CD4-positive, alpha-beta T cell treated with Interleukin-2 at 100 ng/mL for 4 hours (primary cell): ENCODE results near the gene TYW1.
"Not testable (repeated sequence)": the region's sequence is repeated elsewhere in the genome, so short reads cannot be mapped to it uniquely, and the experiment has no call there.

ENCODE experiments used
- DNase-seq: peaks from one replicate; pipeline ENCODE4 v3.0.0-alpha.2; 2020; ENCODE audit warnings: low spot score

The TYW1 gene

DNA sequence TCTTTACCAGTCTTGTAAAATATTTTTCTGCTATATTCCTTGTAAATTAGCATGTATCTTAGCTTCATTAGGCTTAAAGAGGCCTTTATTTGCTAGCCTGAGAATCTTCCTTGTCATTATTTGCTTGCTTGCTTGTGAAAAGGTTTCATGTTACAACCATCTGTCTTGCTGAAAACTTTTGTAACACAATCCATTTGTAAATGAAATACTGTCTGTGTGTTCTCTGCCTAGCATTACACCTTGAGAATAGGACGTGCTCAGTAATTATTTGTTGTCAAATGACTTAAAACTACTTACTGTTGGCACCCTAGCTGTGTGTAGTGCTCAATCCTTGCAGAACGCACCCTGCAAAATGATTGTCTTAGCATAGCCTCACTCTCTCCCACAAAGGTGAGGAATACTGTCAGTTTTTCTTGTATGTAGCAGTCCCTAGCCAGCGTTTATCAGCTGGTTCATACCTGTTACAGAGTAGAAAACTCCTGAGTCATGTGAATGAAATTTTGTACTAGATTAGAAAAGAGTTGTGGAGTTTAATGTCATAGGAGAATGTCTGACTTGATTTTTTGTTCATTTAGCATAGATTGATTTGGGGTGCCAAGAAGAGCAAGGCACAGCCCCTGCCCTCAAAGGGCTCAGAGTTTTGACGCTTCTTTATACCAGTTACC, 193.3 kb downstream of the TYW1 start:
- DNase-seq: not testable (repeated sequence)

GRCh38 chr7:67191002-67191720, 194.5 kb downstream of the TYW1 start:
- DNase-seq: not testable (repeated sequence)

DNA sequence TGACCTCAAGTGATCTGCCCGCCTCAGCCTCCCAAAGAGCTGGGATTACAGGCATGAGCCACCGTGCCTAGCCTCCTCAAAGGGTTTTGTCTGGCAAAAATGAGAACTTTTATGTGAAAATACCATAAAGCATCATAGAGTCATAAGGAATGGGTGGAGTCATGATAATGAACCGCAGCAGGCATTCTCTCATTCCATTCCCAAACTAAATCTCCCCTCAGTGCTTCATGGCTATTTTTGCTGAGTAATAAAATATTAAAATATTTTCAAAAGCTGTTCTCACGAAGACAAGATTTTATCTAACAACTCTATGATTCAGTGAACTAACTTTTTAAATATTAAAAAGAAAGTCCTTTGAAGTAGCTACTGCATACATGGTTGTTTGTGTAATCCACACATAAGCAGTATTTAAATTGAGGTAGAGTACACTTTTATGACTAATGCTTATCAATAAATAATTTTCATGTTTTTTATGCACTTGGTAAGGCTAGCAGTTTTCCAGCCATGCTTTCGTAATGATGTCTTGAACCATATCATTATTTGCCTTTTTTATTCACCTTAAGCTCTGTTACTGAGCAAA, 195.6 kb downstream of the TYW1 start:
- DNase-seq: not testable (repeated sequence)

DNA sequence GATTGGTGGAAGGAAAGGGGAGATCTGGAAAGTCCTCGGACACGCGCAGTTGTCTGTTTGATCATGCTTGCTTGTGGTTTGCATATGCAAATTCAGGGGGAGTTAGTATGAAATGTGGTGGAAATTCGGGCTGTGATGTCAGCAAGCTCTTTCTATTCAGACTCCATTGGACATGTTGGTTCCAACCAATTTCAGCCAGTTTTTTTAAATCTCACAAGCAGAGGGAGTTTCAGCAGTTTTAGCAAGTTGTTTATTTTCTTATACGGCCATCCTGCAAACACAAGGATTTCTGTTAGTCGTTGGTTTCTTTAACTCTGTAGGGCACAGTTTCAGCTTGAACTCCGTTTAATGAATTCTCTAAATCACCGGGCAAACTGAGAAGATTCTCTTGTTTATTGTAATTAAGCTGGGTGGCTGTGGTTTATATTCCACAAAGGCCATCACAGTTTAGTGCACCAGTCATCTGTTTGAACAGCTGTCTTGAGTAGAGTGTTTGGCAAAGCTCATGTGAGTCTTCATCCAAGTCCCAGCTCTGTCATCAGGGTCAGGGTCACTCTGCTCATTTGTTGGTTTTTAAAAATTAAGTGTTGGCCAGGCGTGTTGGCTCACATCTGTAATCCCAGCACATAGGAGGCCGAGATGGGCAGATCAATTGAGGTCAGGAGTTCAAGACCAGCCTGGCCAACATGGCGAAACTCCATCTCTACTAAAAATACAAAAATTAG, 196.4 kb downstream of the TYW1 start:
- not testable (repeated sequence) for DNase-seq

DNA sequence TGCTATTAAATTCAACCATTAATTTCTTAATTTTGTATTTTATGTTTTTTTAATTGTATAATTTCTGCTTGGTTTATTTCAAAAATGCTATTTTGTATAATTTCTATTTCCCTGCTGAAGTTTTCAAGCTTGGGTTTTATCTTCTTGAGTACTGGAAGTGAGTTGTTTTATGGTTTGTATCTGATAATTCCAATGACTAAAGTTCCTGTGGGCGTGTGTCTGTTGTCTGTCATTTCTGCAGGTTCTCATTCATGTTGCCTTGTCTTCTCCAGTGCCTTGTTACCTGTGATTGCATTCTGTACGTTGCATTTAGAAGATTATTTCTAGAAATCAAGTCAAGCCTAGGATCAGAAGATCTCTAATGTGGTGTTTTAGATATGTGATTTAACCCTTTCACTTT, 199.5 kb downstream of the TYW1 start:
- DNase-seq: not testable (repeated sequence)

GRCh38 chr7:67198865-67199526, 202.4 kb downstream of the TYW1 start:
- DNase-seq: not testable (repeated sequence)

GRCh38 chr7:67205772-67206171, 209.1 kb downstream of the TYW1 start:
- not testable (repeated sequence) for DNase-seq

DNA sequence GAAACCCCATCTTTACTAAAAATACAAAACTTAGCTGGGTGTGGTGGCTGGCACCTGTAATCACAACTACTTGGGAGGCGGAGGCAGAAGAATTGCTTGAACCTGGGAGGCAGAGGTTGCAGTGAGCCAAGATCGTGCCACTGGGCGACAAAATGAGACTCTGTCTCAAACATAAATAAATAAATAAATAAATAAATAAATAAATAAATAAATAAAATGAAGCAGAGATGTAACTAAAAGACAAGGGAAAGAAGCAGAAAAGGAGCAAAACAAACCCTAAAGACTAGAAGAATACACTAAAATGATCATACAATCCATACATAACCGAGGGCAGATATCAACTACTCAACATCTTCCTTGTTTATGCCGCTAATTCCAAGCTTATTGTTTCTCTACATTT, 209.8 kb downstream of the TYW1 start:
- DNase-seq: no peak

GRCh38 chr7:67208656-67209055, 212.0 kb downstream of the TYW1 start:
- DNase-seq: not testable (repeated sequence)

DNA sequence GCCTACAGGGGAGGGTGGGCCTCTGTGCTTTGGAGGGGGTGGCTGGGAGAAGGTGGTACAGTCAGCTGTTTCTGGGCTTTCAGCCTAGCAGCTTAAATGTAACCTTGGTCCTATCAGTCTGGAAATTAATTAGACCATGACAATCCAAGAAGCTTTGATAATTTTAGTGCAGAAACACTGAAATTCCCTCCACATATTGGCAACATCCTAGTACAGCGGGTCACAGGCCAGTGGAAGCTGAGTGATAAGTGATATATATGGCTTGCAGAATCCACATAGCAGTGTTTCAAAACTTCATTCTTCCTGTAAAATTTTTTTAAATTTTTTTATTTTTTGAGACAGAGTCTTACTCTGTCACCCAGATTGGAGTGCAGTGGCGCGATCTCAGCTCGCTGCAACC, 212.6 kb downstream of the TYW1 start:
- DNase-seq: no peak

GRCh38 chr7:67210567-67210966, 213.9 kb downstream of the TYW1 start:
- no peak for DNase-seq

- DNase-seq: not testable (repeated sequence)
Measured at GRCh38 chr7:67211650-67212330, 215.2 kb downstream of the TYW1 start.

DNA sequence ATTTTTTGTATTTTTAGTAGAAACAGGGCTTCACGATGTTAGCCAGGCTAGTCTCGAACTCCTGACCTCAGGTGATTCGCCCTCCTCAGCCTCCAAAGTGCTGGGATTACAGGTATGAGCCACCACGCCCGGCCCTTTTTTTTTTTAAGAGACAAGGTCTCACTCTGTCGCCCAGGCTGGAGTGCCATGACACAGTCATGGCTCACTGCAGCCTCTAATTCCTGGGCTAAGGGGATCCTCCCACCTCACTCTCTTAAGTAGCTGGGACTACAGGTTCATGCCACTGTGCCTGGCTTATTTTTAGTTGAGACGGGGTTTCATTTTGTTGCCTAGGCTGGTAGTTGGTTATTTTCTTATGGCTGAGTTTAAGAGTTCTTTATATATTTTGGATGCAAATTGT, 216.4 kb downstream of the TYW1 start:
- DNase-seq: not testable (repeated sequence)

DNA sequence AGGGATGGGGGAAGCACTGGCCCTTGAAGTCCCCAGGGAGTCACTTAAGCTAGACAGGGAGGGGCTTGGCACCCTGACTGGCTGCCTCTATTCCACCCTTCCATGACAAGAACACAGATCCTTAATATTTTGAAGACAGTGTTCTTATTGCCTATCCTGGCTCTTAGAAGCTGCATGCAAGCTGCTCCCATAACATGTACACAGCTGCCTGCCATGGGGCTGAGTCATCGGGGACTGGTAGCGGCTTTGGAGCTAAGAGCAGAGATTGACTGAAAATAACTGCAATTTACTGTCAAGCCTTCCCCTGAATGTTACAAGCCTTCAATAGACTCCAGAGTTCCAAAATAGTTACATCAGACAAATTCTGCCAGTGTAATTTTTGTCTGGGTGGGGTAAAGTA, 226.9 kb downstream of the TYW1 start:
- DNase-seq: not testable (repeated sequence)

DNA sequence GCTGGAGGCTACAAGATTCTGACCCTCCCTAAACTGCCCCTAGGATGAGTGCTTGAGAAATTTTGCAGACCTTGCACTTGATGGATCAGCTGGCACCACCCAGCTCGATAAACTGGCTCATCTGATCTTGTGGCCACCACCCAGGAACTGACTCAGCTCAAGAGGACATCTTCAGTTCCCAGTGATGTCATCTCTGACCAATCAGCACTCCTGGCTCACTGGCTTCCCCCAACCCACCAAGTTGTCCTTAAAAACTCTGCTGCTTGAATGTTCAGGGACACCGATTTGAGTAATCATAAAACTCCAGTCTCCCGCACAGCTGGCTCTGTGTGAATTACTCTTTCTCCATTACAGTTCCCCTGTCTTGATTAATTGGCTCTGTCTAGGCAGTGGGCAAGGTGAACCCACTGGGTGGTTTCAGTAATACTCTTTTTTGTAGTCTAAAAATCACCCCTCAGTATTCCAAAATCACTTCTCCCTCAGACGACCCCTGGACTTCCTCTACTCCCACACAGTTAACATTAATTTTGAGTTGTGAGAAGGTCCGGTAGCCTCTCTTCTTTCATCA, 229.8 kb downstream of the TYW1 start:
- not testable (repeated sequence) for DNase-seq

DNA sequence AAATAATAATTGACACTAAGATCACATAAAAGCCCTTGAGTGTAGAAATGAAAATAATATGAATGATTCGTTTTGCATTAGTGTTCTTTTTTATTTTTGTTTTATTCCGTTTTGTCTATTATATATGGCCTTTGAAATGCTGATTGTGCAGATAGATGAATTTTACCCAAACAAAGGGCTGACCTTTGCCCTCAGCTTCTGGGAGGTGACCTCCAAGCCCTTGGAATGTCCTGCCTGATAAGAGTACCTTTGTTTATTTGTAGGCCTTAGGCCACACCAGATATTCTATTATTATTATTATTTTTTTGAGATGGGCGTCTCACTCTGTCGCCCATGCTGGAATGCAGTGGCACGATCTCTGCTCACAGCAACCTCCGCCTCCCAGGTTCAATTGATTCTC, 230.3 kb downstream of the TYW1 start:
- DNase-seq: not testable (repeated sequence)

GRCh38 chr7:67229018-67229417, 232.4 kb downstream of the TYW1 start:
- not testable (repeated sequence) for DNase-seq

- DNase-seq: not testable (repeated sequence)
Measured at GRCh38 chr7:67230029-67230428, 233.4 kb downstream of the TYW1 start.

- not testable (repeated sequence) for DNase-seq
Measured at GRCh38 chr7:67233506-67233905, 236.9 kb downstream of the TYW1 start.

DNA sequence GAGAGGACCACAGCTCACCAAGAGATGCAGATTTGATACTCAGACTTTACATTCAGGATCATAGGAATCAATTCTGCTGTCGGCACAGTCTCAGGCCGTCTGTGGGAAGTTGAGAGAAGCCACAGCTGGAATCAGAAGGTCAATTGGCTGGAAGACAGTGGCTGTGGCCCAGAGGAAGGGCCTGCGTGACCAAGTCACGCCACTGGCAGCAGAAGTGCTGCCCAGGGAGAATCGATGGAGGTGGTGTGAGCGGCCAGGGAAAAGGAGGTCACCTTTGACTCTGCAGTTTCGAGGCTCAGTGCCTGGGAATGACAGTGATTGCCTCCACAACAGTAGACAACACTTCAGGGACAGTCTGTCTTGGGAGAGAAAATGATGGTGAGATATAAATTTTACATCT, 239.6 kb downstream of the TYW1 start:
- not testable (repeated sequence) for DNase-seq

DNA sequence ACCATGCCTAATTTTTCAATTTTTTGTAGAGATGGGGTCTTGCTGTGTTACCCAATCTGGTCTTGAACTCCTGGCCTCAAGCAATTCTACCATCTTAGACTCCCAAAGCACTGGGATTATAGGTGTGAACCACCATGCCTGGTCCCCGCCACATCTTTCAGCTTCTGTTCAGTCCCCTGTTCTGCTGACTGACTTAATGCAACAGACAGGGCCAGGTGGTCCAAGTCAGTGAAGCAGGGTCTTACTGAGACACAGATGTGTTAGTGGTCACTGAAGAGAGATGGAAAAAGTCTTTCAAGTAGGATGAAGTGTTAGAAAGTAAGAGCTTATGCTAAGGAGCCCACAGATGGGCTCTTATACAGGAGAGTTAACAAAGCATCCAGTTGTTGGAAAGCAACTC, 246.2 kb downstream of the TYW1 start:
- DNase-seq: not testable (repeated sequence)
